Suprapubic skin (tissue), 4 donors: Measurements from ENCODE around the gene ATXN2. TPM values are rescaled to one million over a fixed set of nuclear protein-coding genes. Genes with fewer than 3 reads are reported as not detected.

Experiments used
- DNase-seq, 2 donors: peaks; one replicate each; pipeline ENCODE4 v3.0.0-alpha.2; 2019; ENCODE audit warnings: low spot score in 2 of 2
- H3K27ac ChIP-seq: fragments of 200-600 bp; sonication (generic); one replicate; pipeline ENCODE4 v1.5.1; 2019
- H3K27me3 ChIP-seq: fragments of 200-600 bp; sonication (generic); one replicate; pipeline ENCODE4 v1.5.1; 2019
- H3K36me3 ChIP-seq: fragments of 200-600 bp; sonication (generic); one replicate; pipeline ENCODE4 v1.5.1; 2019
- H3K4me1 ChIP-seq: fragments of 200-600 bp; sonication (generic); one replicate; pipeline ENCODE4 v1.5.1; 2019
- H3K4me3 ChIP-seq: fragments of 200-600 bp; sonication (generic); one replicate; pipeline ENCODE4 v1.5.1; 2019; ENCODE audit warnings: mild to moderate bottlenecking
- H3K9me3 ChIP-seq: fragments of 200-600 bp; sonication (generic); one replicate; pipeline ENCODE4 v1.5.1; 2019
- CTCF ChIP-seq, 2 donors: fragments of 200-600 bp in 1 of 2; fragments of 450-650 bp in 1 of 2; sonication (generic) in 1 of 2; IDR thresholded peaks; one replicate each; pipeline ENCODE4 v1.5.1; 2016 to 2019; ENCODE audit warnings: antibody characterized with exemption in 2 of 2, mild to moderate bottlenecking in 1 of 2, moderate library complexity in 1 of 2
- EP300 ChIP-seq: sonication (generic); formaldehyde crosslinking; IDR thresholded peaks from one replicate; pipeline ENCODE4 v1.6.1; 2017; ENCODE audit warnings: antibody characterized with exemption
- POLR2A ChIP-seq, 2 donors: fragments of 450-650 bp; IDR thresholded peaks; one replicate each; pipeline ENCODE4 v1.6.1; 2017; ENCODE audit warnings: antibody characterized with exemption in 2 of 2, mild to moderate bottlenecking in 2 of 2, moderate library complexity in 2 of 2
- POLR2AphosphoS5 ChIP-seq, 3 donors: sonication (generic); formaldehyde crosslinking; IDR thresholded peaks; one replicate each; pipeline ENCODE4 v1.6.1; 2017; ENCODE audit warnings: antibody characterized with exemption in 3 of 3
- WGBS: methylation state at CpG from one replicate; pipeline ENCODE4 v1.1.5; 2018; 5-methylcytosine and 5-hydroxymethylcytosine counted together
- total RNA-seq, 4 donors: library from RNA; depleted of rRNA; stranded (reverse); fragments of >200 nt; gene quantifications; one replicate each; pipeline ENCODE4 v1.1.0, GENCODE V29; 2016

Gene ATXN2
- total RNA-seq, 4 donors from 2014 or later = 23.3 to 62.8 (median 35.8) TPM

DNA sequence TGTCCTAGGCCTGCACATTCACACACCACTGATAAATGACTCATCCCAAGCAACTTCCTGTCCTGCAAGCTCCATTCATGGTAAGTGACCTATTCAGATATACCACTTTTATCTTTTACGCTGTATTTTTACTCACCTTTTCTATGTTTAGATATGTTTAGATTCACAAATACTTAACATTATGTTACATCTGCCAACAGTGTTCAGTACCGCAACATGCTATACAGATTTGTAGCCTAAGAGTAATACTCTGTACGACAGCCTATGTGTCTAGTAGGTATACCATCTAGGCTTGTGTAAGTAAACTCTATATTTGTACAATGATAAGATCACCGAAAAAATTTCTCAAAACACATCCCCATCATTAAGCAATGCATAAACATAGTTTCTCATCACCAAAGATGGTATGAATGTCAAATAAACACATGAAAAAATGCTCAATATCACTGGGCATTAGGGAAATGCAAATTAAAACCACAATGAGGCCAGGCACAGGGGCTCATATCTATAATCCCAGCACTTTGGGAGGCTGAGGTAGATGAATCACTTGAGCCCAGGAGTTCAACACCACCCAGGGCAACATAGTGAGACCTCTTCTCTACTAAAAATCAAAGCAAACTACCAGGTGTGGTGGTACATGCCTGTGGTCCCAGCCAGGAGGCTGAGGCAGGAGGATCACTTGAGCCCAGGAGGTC, 20.7 kb downstream of the ATXN2 start:
- H3K4me3 ChIP-seq = no peak overlapping the region
- H3K9me3 ChIP-seq = no peaks in the 10 kb centered on the region
- no peak for DNase-seq
- no peaks in the 10 kb centered on the region for H3K27me3 ChIP-seq
- no peak for TF ChIP-seq POLR2A (IDR thresholded peaks at IDR 0.05)
- no peak for TF ChIP-seq CTCF (IDR thresholded peaks at IDR 0.05)
- no peak for TF ChIP-seq EP300
- TF ChIP-seq POLR2AphosphoS5 (IDR thresholded peaks at IDR 0.05) = no peak
- H3K27ac ChIP-seq = no peak overlapping the region
- H3K4me1 ChIP-seq = no peaks in the 10 kb centered on the region
- 95% methylated on average over 4 of the region's 4 CpGs for WGBS
- no peaks in the 10 kb centered on the region for H3K36me3 ChIP-seq

GRCh38 chr12:111574797-111575443, 24.2 kb downstream of the ATXN2 start:
- Histone ChIP-seq H3K27ac (no peak overlapping the region), H3K27me3 (no peaks in the 10 kb centered on the region), H3K9me3 (no peaks in the 10 kb centered on the region), H3K36me3 (no peaks in the 10 kb centered on the region), H3K4me1 (peaks cover 7% of the 10 kb centered on the region), H3K4me3 (no peak overlapping the region)
- 81% methylated on average over 7 of the region's 7 CpGs for WGBS
- TF ChIP-seq EP300 = no peak
- TF ChIP-seq POLR2AphosphoS5 (IDR thresholded peaks at IDR 0.05) = no peak
- TF ChIP-seq POLR2A (IDR thresholded peaks at IDR 0.05) = no peak
- TF ChIP-seq CTCF (IDR thresholded peaks at IDR 0.05) = no peak
- no peak for DNase-seq

DNA sequence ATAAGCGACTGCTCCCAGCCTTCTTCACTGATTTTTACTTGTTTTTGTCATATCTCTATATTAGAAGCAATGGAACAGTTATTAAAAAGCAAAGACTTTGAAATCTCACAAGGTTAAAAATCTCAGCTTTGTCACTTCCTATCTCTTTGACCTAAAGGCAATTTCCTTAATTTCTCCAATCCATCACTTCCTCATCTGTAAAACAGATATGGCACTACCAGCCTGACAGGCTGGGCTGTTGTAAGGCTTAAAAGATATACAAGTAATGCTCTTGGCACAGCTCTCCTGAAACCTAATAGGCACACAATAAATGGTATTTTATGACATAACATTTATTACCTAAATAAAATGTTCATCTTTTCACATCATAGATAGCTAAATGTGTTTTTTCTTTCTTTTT, 25.6 kb downstream of the ATXN2 start:
- 96% methylated on average over 1 of the region's 1 CpG for WGBS
- Histone ChIP-seq H3K4me1 (peaks cover 11% of the 10 kb centered on the region), H3K9me3 (no peaks in the 10 kb centered on the region), H3K27ac (no peak overlapping the region), H3K36me3 (no peaks in the 10 kb centered on the region), H3K27me3 (no peaks in the 10 kb centered on the region), H3K4me3 (no peak overlapping the region)
- TF ChIP-seq CTCF (IDR thresholded peaks at IDR 0.05) = no peak
- no peak for TF ChIP-seq EP300
- TF ChIP-seq POLR2AphosphoS5 (IDR thresholded peaks at IDR 0.05) = no peak
- TF ChIP-seq POLR2A (IDR thresholded peaks at IDR 0.05) = no peak
- no peak for DNase-seq

DNA sequence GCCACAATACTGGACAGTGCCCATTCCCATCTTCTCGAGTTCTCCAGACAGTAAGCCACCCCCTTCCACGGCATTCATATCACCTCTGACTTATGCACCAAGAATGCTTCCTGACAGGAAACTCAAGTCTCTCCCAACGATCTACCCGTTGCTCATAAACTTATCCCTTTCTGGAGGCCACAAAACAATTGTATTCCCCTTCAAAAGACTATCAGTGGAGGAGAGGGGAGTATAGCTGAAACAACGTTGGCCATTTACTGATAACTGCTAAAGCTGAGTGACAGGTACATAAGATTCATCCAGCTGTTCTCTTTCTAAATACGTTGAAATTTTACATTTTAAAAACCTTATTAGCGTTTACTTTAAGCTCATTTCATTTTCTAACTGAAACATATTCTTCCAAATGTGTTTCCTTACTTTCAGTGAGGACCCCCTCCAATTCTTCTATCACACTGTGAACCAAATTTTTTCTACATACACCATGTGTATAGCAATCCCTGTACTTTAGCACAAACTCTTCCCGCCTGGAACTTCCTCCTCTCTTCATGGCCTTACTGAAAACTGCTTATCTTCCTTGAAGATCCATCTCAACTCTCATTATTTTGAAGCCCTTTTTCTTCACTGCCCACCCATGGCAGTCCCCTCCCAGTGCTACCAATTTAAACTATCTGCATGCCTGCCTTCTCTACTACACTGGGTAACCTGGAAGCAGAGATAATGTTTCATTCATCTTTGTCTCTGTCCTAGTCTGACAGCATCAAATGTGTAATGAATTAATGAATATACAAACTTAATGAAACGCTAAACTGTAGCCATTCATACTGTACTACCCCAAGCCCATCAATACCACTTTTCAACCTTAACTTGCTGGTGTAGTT, 28.8 kb downstream of the ATXN2 start:
- Histone ChIP-seq H3K36me3 (no peaks in the 10 kb centered on the region), H3K4me1 (peaks cover 11% of the 10 kb centered on the region), H3K27me3 (no peaks in the 10 kb centered on the region), H3K4me3 (no peak overlapping the region), H3K27ac (no peak overlapping the region), H3K9me3 (no peaks in the 10 kb centered on the region)
- WGBS = 32% methylated on average over 9 of the region's 9 CpGs
- no peak for TF ChIP-seq POLR2A (IDR thresholded peaks at IDR 0.05)
- TF ChIP-seq EP300 = no peak
- no peak for TF ChIP-seq CTCF (IDR thresholded peaks at IDR 0.05)
- TF ChIP-seq POLR2AphosphoS5 (IDR thresholded peaks at IDR 0.05) = no peak
- no peak for DNase-seq
